ENCODE data around the gene JPH4. TPM values are rescaled to one million over a fixed set of nuclear protein-coding genes. Genes with fewer than 3 reads are reported as not detected.

JPH4 gene
- polyA plus RNA-seq, 2 of the 4 experiments (the other 2 are of a cell fraction) = 0.05 TPM; not detected in 1

DNA sequence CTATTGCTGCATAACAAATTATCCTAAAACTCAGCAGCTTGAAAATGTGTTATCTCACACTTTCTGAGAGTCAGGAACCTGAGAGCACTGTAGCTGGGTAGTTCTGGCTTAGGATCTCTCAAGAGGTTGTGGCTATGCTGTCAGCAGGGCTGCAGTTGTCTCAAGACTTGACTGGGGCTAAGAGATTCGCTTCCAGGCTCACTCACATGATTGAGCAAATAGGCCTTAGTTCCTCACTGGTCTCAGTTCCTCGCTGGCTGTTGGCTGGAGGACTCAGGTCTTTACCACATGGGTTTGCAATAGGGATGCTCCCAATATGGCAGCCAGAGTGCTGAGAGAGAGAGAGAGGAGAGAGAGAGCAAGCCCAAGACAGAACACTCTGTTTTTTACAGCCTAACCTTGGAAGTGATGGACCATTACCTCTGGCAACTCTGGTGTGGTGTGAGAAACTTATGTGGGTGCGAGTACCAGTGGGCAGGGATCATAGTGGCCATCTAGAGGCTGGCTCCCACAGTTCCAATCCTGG lies 41.6 kb upstream of the JPH4 start:
- ChIA-PET POLR2A (no interaction called here), CTCF (interaction anchor here (4.2 kb wide), 1 partner anchor 11 kb away, joined by 37 read pairs; no protein-coding TSS in a partner anchor)
- DNase-seq (ENCODE audit: low read depth in 1 of 2, low spot score in 1 of 2) (no peak), ATAC-seq (no peak), FAIRE-seq (no peak)
- 2% methylated on average over 3 of the region's 3 CpGs for WGBS (ENCODE audit: missing lambda C conversion rate)
- H3K9me3 ChIP-seq = peaks cover 22% of the 10 kb centered on the region; the same call in 2 of the 3 replicates
- no peak overlapping the region for H3K4me3 ChIP-seq
- no peak for TF ChIP-seq FOSL2 (IDR thresholded peaks at IDR 0.05)
- no peak for TF ChIP-seq FOSL2 (CRISPR knock-in tag; IDR thresholded peaks at IDR 0.05)
- no peak for TF ChIP-seq RARB (CRISPR knock-in tag; IDR thresholded peaks at IDR 0.05)
- no peak for TF ChIP-seq POLR2AphosphoS2 (conservative IDR thresholded peaks at IDR 0.05; ENCODE audit: low read length)
- no peak for TF ChIP-seq MAZ (IDR thresholded peaks at IDR 0.05; ENCODE audit: borderline replicate concordance, low read depth, low read length)
- no peak for TF ChIP-seq CBX2 (IDR thresholded peaks at IDR 0.05; ENCODE audit: borderline replicate concordance, low read depth)
- no peak for TF ChIP-seq CBX8 (IDR thresholded peaks at IDR 0.05)
- TF ChIP-seq HMGXB4 (CRISPR knock-in tag; IDR thresholded peaks at IDR 0.05; ENCODE audit: borderline replicate concordance) = no peak
- TF ChIP-seq SREBF2 (IDR thresholded peaks at IDR 0.05) = no peak
- TF ChIP-seq, protein P1, sequence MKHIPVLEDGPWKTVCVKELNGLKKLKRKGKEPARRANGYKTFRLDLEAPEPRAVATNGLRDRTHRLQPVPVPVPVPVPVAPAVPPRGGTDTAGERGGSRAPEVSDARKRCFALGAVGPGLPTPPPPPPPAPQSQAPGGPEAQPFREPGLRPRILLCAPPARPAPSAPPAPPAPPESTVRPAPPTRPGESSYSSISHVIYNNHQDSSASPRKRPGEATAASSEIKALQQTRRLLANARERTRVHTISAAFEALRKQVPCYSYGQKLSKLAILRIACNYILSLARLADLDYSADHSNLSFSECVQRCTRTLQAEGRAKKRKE (CRISPR knock-in tag; IDR thresholded peaks at IDR 0.05; ENCODE audit: low read depth) = no peak
- no peak for TF ChIP-seq RNF2 (IDR thresholded peaks at IDR 0.05; ENCODE audit: borderline replicate concordance, low read depth)
- TF ChIP-seq, protein P2, sequence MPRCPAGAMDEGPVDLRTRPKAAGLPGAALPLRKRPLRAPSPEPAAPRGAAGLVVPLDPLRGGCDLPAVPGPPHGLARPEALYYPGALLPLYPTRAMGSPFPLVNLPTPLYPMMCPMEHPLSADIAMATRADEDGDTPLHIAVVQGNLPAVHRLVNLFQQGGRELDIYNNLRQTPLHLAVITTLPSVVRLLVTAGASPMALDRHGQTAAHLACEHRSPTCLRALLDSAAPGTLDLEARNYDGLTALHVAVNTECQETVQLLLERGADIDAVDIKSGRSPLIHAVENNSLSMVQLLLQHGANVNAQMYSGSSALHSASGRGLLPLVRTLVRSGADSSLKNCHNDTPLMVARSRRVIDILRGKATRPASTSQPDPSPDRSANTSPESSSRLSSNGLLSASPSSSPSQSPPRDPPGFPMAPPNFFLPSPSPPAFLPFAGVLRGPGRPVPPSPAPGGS (IDR thresholded peaks at IDR 0.05) = no peak
- TF ChIP-seq EHMT2 (IDR thresholded peaks at IDR 0.05; ENCODE audit: low read depth) = no peak
- TF ChIP-seq NFE2L2 (conservative IDR thresholded peaks at IDR 0.05; ENCODE audit: low read length) = no peak
- TF ChIP-seq, protein P3, sequence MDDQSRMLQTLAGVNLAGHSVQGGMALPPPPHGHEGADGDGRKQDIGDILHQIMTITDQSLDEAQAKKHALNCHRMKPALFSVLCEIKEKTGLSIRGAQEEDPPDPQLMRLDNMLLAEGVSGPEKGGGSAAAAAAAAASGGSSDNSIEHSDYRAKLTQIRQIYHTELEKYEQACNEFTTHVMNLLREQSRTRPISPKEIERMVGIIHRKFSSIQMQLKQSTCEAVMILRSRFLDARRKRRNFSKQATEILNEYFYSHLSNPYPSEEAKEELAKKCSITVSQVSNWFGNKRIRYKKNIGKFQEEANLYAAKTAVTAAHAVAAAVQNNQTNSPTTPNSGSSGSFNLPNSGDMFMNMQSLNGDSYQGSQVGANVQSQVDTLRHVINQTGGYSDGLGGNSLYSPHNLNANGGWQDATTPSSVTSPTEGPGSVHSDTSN (IDR thresholded peaks at IDR 0.05) = no peak
- no peak for TF ChIP-seq FOXS1 (CRISPR knock-in tag; IDR thresholded peaks at IDR 0.05)
- TF ChIP-seq FOSB (CRISPR knock-in tag; IDR thresholded peaks at IDR 0.05) = no peak
- no peak for TF ChIP-seq E2F6 (IDR thresholded peaks at IDR 0.05; ENCODE audit: borderline replicate concordance, low read depth)
- TF ChIP-seq JUN (IDR thresholded peaks at IDR 0.05) = no peak
- H3K4me2 ChIP-seq = no peak overlapping the region
- no peak overlapping the region for H3K27ac ChIP-seq
- H3K4me1 ChIP-seq = no peaks in the 10 kb centered on the region

DNA sequence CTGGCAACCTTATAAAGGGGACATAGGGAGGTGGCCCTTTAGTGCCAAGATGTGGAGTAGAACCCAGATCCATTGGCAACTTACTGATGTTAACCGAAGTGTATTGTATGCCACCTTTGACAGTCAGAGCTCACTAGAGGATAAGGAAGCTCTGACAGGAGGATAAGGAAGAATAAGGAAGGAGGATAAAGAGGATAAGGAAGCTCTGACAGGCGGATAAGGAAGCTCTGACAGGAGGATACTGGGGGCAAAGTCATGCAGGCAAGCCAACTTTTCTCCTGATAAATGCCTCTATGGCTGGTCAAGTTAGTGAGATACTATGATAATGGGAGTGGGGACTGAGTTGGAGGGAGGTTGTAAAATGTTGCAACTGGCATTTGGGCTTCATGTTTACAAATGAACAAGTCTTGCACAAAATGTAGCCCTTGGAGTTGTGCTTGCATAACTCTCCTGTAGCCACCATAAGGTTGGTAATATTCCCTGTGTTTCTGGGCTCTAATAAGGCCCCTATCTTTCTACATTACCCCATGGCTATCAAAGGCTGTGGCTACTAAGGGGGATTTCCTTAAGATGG lies 39.9 kb upstream of the JPH4 start:
- H3K9me3 ChIP-seq = peaks cover 4% of the 10 kb centered on the region; the same call in 1 of the 3 replicates
- no peak for ATAC-seq
- no peak for DNase-seq (ENCODE audit: low read depth in 1 of 2, low spot score in 1 of 2)
- WGBS (ENCODE audit: missing lambda C conversion rate) = 16% methylated on average over 2 of the region's 2 CpGs
- H3K27ac ChIP-seq = no peak overlapping the region
- H3K4me2 ChIP-seq = no peak overlapping the region
- ChIA-PET POLR2A (no interaction called here), CTCF (interaction anchor here (1.0 to 1.9 kb wide), 3 partner anchors 12 to 30 kb away, joined by 3 to 7 read pairs (median 4); no protein-coding TSS in a partner anchor)
- no peak overlapping the region for H3K4me3 ChIP-seq
- TF ChIP-seq RARB (CRISPR knock-in tag; IDR thresholded peaks at IDR 0.05) (no peak), FOXS1 (CRISPR knock-in tag; IDR thresholded peaks at IDR 0.05) (no peak)
- no peak for FAIRE-seq
- H3K4me1 ChIP-seq = peaks cover 6% of the 10 kb centered on the region; the same call in 2 of the 3 replicates

Data from A549 (cell line).